GM12875 (cell line): ENCODE measurements around the gene MSH6.

Experiments used
- H3K4me3 ChIP-seq: one replicate; pipeline ENCODE4 v1.5.1; 2011; ENCODE audit warnings: low read depth, low read length, control low read depth
- CTCF ChIP-seq: IDR thresholded peaks from 2 replicates; pipeline ENCODE4 v1.5.1; 2011; ENCODE audit warnings: low read depth, mild to moderate bottlenecking, control low read depth, inconsistent platforms, low read length, moderate library complexity, borderline replicate concordance; ENCODE audit not compliant: insufficient read depth

MSH6 gene

DNA sequence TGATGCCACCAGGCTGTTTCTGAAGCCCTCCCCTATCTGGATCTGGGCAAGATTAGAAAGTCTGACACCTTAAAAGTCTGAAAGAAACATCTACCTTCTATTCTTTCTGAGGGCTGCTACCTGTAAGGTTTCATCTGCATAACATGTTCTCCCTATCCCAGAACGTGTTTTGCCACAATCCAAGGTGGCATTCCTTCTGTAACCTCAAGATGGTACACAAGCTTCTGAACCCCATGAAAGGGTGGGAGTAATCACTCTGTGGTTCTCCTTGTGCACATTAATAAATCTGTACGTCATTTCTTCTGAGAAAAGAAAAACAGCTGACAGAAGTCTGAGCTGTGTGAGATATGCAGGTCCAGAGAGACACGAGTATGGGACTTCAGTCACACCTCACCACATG, 41.8 kb upstream of the MSH6 start:
- no peak for TF ChIP-seq CTCF
- H3K4me3 ChIP-seq: no peak overlapping the region

GRCh38 chr2:47741637-47742036, 41.3 kb upstream of the MSH6 start:
- H3K4me3 ChIP-seq: no peak overlapping the region
- no peak for TF ChIP-seq CTCF

DNA sequence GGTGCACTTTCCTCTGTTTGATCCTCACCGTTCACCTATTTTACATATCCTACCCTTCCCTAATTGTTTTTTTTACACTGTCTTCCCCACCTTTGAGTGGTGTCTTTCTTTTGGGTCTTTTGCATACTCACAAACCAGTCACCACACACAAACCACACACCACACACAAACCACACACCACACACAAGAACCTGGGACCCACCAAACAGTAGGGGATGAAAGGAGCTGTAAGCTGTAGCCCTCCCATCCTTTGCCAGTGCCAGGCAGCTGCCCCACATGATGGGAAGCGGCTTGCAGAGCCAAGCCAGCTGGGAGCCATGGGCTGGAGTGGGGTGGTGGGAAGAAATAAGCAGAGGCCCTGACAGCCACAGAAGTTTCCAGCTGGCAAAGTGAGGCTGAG, 38.9 kb upstream of the MSH6 start:
- no peak for TF ChIP-seq CTCF

GRCh38 chr2:47747878-47748277, 35.1 kb upstream of the MSH6 start:
- H3K4me3 ChIP-seq: no peak overlapping the region
- no peak for TF ChIP-seq CTCF

More for the DNA sequence above, 38.9 kb upstream of the MSH6 start:
- no peak overlapping the region for H3K4me3 ChIP-seq

DNA sequence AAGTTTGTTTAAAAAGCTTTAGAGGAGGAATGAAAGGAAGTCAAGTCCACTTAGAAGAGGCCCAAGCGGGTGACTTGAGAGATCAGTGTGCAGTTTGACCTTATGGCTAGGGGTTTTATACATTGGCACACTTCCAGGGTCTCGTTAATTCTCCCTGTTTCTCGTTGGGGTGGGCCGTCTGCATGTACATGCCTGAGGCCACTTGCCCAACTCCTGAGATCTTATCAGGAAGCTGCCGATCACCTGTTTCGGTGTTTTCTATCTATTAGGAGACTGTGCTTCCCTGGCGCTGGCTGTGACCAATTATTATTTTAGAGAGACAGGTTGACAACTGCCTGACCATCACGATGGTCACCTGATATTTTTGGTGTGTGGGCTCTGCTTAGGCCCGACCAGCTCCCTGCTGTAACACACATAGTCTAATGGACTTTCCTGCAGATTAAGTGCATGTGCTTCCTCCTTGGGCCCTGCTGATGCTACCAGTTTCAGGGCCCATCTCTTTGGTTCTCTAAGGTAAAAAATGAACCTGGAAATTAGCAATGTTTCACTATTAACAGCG, 31.0 kb upstream of the MSH6 start:
- no peak for TF ChIP-seq CTCF
- H3K4me3 ChIP-seq: no peak overlapping the region

- H3K4me3 ChIP-seq: no peak overlapping the region
- no peak for TF ChIP-seq CTCF
Measured at GRCh38 chr2:47767497-47767844, 15.5 kb upstream of the MSH6 start.

DNA sequence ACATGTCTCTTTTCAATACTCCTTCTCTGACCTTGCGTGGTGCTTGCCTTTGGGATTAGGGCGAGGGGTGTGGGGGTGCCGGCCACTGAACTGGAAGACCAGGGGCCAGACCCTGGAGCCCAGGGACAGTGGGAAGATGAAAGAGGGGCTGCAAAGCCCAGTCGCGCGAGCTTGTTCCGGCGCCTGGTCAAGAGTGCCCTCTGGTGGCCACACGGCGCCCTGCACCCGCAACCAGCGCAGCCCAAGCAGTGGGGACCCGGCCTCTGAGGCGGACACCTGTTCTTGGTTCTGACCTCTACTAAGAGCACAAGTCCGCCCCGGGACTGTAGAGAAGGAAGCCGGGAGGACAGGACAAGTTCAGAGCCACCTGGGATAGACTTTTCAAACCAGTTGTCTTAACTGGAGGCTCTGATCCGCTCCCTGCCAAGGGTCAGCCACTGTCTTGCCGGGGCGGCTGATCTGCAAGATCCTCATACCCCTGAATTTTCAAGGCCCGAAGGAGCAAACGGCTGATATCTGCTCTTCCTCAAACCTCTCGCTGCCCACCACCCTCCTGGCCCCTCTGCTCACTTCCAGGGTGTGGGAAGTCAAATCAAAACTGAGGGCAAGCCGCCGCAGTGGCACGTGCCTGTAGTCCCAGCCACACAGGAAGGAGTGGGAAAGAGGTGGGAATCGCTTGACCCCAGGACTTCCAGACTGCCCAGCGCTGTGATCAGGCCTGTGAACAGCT, 14.9 kb upstream of the MSH6 start:
- peak; percentile 99 for TF ChIP-seq CTCF
- no peak overlapping the region for H3K4me3 ChIP-seq
